Stimulated activated CD4-positive, alpha-beta T cell treated with anti-CD3 and anti-CD28 coated beads, Interleukin-1b, Interleukin-23, amount 100 ng/mL, for 48 hours (primary cell): ENCODE data around the gene UNC93B1.
"Not testable (repeated sequence)": the region's sequence is repeated elsewhere in the genome, so short reads cannot be mapped to it uniquely, and the experiment has no call there.

Source experiments
- DNase-seq: peaks from one replicate; pipeline ENCODE4 v3.0.0-alpha.2; 2020

Gene UNC93B1

GRCh38 chr11:67982255-67982857 lies 21.5 kb downstream of the UNC93B1 start:
- not testable (repeated sequence) for DNase-seq

GRCh38 chr11:67981226-67981625 lies 22.7 kb downstream of the UNC93B1 start:
- not testable (repeated sequence) for DNase-seq

GRCh38 chr11:67978766-67979418 lies 25.0 kb downstream of the UNC93B1 start:
- DNase-seq = not testable (repeated sequence)

- not testable (repeated sequence) for DNase-seq
Measured at GRCh38 chr11:67974746-67975145, 29.2 kb downstream of the UNC93B1 start.

- DNase-seq = not testable (repeated sequence)
Measured at GRCh38 chr11:67965830-67966348, 38.0 kb downstream of the UNC93B1 start.

GRCh38 chr11:67964746-67965145 lies 39.2 kb downstream of the UNC93B1 start:
- DNase-seq = not testable (repeated sequence)

GRCh38 chr11:67963879-67964278 lies 40.0 kb downstream of the UNC93B1 start:
- DNase-seq = not testable (repeated sequence)

GRCh38 chr11:67963217-67963616 lies 40.7 kb downstream of the UNC93B1 start:
- DNase-seq = not testable (repeated sequence)

GRCh38 chr11:67956236-67956635 lies 47.7 kb downstream of the UNC93B1 start:
- DNase-seq = not testable (repeated sequence)

GRCh38 chr11:67955461-67956007 lies 48.4 kb downstream of the UNC93B1 start:
- DNase-seq = peak; percentile 65

GRCh38 chr11:67954971-67955370 lies 48.9 kb downstream of the UNC93B1 start:
- not testable (repeated sequence) for DNase-seq

GRCh38 chr11:67954251-67954650 lies 49.6 kb downstream of the UNC93B1 start:
- not testable (repeated sequence) for DNase-seq

- not testable (repeated sequence) for DNase-seq
Measured at GRCh38 chr11:67950705-67951104, 53.2 kb downstream of the UNC93B1 start.

GRCh38 chr11:67947785-67948184 lies 56.1 kb downstream of the UNC93B1 start:
- not testable (repeated sequence) for DNase-seq

GRCh38 chr11:67946403-67946802 lies 57.5 kb downstream of the UNC93B1 start:
- not testable (repeated sequence) for DNase-seq

- not testable (repeated sequence) for DNase-seq
Measured at GRCh38 chr11:67943406-67943805, 60.5 kb downstream of the UNC93B1 start.
